ENCODE measurements around the gene RGS11. TPM values are rescaled to one million over a fixed set of nuclear protein-coding genes. Genes with fewer than 3 reads are reported as not detected.
A peak's percentile ranks its signal among the peaks of the same experiment; 100 is the strongest.
"Not testable (repeated sequence)": the region's sequence is repeated elsewhere in the genome, so short reads cannot be mapped to it uniquely, and the experiment has no call there.

RGS11 gene
- total RNA-seq, 1 donor from 2014 or later: 15.4 TPM

GRCh38 chr16:268141-269053, 7.3 kb downstream of the RGS11 start:
- ATAC-seq (no peak), DNase-seq (ENCODE audit: missing footprints) (peak; percentile 57)
- intact Hi-C loops (cut with DNase I): no loop called here

- intact Hi-C loops (cut with DNase I); ATAC-seq: not testable (repeated sequence)
- peak; percentile 57 for DNase-seq (ENCODE audit: missing footprints)
Observed at GRCh38 chr16:267562-267961, 8.2 kb downstream of the RGS11 start.

- no peak for ATAC-seq
- DNase-seq (ENCODE audit: missing footprints): peak; percentile 66
- intact Hi-C loops (cut with DNase I): no loop called here
Observed at GRCh38 chr16:266258-267164, 9.2 kb downstream of the RGS11 start.

- DNase-seq (ENCODE audit: missing footprints) (peak; percentile 32), ATAC-seq (no peak)
- intact Hi-C loops (cut with DNase I): no loop called here
Observed at GRCh38 chr16:265711-266110, 10.0 kb downstream of the RGS11 start.

GRCh38 chr16:265002-265529, 10.7 kb downstream of the RGS11 start:
- ATAC-seq (no peak), DNase-seq (ENCODE audit: missing footprints) (peak; percentile 41)
- intact Hi-C loops (cut with DNase I): no loop called here

- intact Hi-C loops (cut with DNase I): no loop called here
- ATAC-seq (no peak), DNase-seq (ENCODE audit: missing footprints) (peak; percentile 52)
Observed at GRCh38 chr16:264440-264951, 11.2 kb downstream of the RGS11 start.

GRCh38 chr16:263944-264343, 11.8 kb downstream of the RGS11 start:
- ATAC-seq (no peak), DNase-seq (ENCODE audit: missing footprints) (peak; percentile 31)
- intact Hi-C loops (cut with DNase I): no loop called here

- DNase-seq (ENCODE audit: missing footprints) (peak; percentile 61), ATAC-seq (no peak)
- intact Hi-C loops (cut with DNase I): no loop called here
Observed at GRCh38 chr16:263182-263774, 12.5 kb downstream of the RGS11 start.

- DNase-seq (ENCODE audit: missing footprints) (peak; percentile 62), ATAC-seq (no peak)
- intact Hi-C loops (cut with DNase I): no loop called here
Observed at GRCh38 chr16:262121-262745, 13.5 kb downstream of the RGS11 start.

- intact Hi-C loops (cut with DNase I): no loop called here
- no peak for ATAC-seq
- DNase-seq (ENCODE audit: missing footprints): peak; percentile 59
Observed at GRCh38 chr16:261031-261691, 14.6 kb downstream of the RGS11 start.

GRCh38 chr16:260326-260725, 15.4 kb downstream of the RGS11 start:
- DNase-seq (ENCODE audit: missing footprints) (no peak), ATAC-seq (no peak)
- intact Hi-C loops (cut with DNase I): no loop called here

- DNase-seq (ENCODE audit: missing footprints) (no peak), ATAC-seq (no peak)
- intact Hi-C loops (cut with DNase I): no loop called here
Observed at GRCh38 chr16:259814-260253, 15.9 kb downstream of the RGS11 start.

- no peak for ATAC-seq
- intact Hi-C loops (cut with DNase I): no loop called here
- DNase-seq (ENCODE audit: missing footprints): no peak
Observed at GRCh38 chr16:259226-259625, 16.5 kb downstream of the RGS11 start.

GRCh38 chr16:258091-258490, 17.7 kb downstream of the RGS11 start:
- DNase-seq (ENCODE audit: missing footprints); ATAC-seq; intact Hi-C loops (cut with DNase I): not testable (repeated sequence)

GRCh38 chr16:255183-255582, 20.6 kb downstream of the RGS11 start:
- ATAC-seq (no peak), DNase-seq (ENCODE audit: missing footprints) (no peak)
- intact Hi-C loops (cut with DNase I): no loop called here

- intact Hi-C loops (cut with DNase I): no loop called here
- no peak for DNase-seq (ENCODE audit: missing footprints)
- ATAC-seq: no peak
Observed at GRCh38 chr16:254461-254860, 21.3 kb downstream of the RGS11 start.

GRCh38 chr16:253833-254232, 21.9 kb downstream of the RGS11 start:
- DNase-seq (ENCODE audit: missing footprints) (no peak), ATAC-seq (no peak)
- intact Hi-C loops (cut with DNase I): no loop called here
